ENCODE data around the gene RHBDF2.

RHBDF2 gene

DNA sequence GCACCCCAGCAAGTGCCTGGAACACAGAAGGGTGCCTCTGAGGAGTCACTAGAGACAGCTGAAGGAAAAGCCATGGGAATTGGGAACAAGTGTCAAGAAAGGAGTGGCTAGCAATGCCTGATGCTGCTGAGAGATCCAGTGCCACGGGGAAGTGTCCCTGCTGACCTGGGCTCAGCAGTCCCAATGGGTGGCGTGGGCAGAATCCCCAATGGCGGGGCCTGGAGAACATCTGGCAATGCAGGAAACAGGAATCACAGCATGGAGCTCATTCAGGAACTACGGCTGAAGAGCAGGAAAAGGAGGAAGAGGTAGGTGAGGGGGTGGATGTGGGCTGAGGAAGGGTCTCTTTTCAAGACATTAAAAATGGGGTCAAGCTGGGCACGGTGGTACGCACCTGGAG, 78.4 kb downstream of the RHBDF2 start:
- TF ChIP-seq, protein P1, sequence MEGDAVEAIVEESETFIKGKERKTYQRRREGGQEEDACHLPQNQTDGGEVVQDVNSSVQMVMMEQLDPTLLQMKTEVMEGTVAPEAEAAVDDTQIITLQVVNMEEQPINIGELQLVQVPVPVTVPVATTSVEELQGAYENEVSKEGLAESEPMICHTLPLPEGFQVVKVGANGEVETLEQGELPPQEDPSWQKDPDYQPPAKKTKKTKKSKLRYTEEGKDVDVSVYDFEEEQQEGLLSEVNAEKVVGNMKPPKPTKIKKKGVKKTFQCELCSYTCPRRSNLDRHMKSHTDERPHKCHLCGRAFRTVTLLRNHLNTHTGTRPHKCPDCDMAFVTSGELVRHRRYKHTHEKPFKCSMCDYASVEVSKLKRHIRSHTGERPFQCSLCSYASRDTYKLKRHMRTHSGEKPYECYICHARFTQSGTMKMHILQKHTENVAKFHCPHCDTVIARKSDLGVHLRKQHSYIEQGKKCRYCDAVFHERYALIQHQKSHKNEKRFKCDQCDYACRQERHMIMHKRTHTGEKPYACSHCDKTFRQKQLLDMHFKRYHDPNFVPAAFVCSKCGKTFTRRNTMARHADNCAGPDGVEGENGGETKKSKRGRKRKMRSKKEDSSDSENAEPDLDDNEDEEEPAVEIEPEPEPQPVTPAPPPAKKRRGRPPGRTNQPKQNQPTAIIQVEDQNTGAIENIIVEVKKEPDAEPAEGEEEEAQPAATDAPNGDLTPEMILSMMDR (IDR thresholded peaks at IDR 0.05; ENCODE audit: low read depth, low read length, missing control alignments): no peak
- DNase-seq (ENCODE audit: low read depth): no peak
- no peak overlapping the region for H3K4me3 ChIP-seq (ENCODE audit: low read depth, low read length)
- in situ Hi-C loops (cut with HindIII; ENCODE audit: low sequenced_read_pairs): no loop called here

DNA sequence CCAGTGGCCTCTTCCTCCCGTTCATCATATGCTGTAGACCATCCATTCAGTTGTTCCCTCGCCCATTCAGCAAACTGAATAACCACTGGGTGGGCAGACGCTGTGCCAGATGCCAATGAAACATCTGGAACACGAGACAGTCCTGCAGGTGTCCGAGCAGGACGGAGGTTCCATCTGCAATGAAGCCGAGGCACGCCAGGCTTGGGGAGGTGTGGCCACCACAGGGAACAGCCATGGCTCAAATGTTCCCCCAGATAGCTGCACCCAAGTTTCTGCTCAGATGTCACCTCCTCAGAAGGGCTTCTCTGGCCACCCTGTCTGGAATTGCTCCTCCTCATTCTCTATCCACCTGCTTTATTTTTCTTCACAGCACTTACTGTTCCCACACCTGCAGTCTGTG, 78.8 kb downstream of the RHBDF2 start:
- DNase-seq (ENCODE audit: low read depth): no peak
- in situ Hi-C loops (cut with HindIII; ENCODE audit: low sequenced_read_pairs): no loop called here
- TF ChIP-seq, protein P1 (IDR thresholded peaks at IDR 0.05; ENCODE audit: low read depth, low read length, missing control alignments): no peak
- no peak overlapping the region for H3K4me3 ChIP-seq (ENCODE audit: low read depth, low read length)

DNA sequence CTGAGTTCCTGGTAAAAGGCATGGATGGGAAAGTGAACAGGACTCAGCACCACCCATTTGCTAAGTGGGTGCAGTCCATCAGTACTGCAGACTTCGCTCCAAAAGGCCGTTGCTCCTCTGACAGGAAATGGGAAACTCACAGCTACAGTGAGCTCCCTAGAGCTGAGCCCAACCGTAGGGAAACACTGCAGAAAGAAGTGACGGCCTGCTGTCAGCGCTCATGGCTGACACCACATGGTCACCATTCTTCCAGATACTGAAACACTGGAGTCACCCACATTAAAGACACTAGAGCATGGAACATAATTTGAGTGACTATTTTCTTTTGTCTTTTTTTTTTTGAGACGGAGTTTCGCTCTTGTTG, 80.2 kb downstream of the RHBDF2 start:
- no peak overlapping the region for H3K4me3 ChIP-seq (ENCODE audit: low read depth, low read length)
- no peak for DNase-seq (ENCODE audit: low read depth)
- TF ChIP-seq, protein P1 (IDR thresholded peaks at IDR 0.05; ENCODE audit: low read depth, low read length, missing control alignments): no peak
- in situ Hi-C loops (cut with HindIII; ENCODE audit: low sequenced_read_pairs): no loop called here
